Bone marrow (tissue), 2 donors: Measurements from ENCODE around the gene ALB.

Source experiments
- DNase-seq, 2 donors: peaks; one replicate each; lab custom pipeline; 2025; lab: John Stamatoyannopoulos, UW

The ALB gene

DNA sequence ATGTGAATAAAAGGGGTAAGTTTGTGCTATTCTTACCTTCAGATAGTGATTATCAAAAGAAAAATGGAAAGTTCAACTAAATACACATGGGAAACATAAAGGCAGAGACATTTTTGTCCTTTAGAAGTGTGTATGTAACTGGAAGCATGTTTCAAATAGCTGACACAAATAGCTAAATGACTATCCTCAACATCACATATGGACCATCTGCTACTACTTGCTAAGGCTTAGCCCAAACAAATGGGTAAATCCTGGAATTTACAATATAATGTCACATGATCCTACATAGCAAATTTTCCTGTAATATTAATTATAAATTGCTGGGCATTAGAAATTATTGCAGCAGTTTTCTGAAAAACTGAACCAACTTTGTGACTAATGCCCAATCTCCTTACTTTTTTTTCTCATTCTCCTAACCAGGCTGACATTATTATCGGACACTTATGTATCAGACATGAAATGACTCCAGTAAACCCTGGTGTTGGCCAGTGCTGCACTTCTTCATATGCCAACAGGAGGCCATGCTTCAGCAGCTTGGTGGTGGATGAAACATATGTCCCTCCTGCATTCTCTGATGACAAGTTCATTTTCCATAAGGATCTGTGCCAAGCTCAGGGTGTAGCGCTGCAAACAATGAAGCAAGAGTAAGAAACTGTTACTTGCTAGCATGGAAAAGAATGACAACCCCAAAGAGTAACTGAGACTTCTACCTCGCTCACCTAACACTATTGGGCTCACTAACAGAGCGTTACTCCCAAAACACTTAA is 48.1 kb downstream of the ALB start:
- DNase-seq, result no peak

DNA sequence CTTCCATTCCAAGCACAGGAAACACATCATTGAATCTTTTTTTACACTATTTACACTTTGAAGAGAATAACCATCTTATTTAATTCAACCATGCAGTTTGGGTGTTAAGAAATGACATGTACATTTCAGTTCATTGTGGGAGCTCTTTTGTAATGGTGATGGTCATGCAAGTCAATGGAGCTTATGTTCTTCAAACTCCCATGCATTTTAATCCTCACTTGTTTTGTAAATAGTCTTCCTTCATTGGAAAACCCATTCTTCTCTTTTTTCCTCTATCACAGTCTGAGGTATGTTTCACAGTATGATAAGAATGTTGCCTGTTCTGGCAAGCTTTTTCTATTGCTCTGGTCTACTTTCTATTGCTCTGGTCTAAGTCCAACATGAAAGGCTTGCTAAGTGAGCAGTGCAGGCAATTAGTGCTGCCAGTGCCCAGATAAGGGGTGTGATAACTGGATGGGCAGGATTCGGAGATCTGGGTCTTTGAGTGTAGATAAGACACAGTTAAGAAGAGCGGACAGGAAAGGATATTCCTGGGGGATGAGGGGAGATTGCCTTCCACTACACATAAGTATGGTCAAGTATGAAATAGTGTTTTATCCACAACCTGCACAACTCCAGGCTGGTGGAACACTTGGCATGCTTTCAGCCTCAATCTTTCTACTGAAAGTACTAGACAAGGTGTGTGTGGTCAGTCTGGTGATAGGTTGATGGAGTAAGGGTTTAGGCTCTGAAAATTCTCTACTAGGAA is 49.0 kb downstream of the ALB start:
- no peak for DNase-seq

DNA sequence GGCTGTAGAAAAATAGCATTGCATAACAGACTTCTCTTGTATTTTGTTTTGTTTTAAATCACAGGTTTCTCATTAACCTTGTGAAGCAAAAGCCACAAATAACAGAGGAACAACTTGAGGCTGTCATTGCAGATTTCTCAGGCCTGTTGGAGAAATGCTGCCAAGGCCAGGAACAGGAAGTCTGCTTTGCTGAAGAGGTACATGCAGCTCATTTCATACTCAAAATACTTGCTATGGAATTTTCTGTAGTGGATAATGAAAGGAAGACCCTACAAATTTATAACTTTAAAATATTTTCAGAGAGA is 49.6 kb downstream of the ALB start:
- no peak for DNase-seq

DNA sequence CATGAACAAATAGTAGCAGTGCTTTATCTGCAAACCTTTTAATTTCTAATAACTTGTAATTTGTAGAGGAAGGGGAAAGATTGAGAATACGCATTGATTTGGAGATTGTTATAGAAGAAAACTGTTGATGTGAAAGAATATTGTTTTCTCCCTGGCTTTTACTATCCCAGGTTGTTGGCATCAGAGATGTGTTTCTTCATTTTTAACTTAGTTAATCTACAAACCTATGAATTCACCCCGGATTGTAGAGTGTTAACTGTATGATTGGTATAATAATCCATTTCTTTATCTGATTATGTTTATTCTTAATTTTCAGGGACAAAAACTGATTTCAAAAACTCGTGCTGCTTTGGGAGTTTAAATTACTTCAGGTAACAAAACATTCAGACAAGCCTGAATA is 50.8 kb downstream of the ALB start:
- DNase-seq, result no peak

DNA sequence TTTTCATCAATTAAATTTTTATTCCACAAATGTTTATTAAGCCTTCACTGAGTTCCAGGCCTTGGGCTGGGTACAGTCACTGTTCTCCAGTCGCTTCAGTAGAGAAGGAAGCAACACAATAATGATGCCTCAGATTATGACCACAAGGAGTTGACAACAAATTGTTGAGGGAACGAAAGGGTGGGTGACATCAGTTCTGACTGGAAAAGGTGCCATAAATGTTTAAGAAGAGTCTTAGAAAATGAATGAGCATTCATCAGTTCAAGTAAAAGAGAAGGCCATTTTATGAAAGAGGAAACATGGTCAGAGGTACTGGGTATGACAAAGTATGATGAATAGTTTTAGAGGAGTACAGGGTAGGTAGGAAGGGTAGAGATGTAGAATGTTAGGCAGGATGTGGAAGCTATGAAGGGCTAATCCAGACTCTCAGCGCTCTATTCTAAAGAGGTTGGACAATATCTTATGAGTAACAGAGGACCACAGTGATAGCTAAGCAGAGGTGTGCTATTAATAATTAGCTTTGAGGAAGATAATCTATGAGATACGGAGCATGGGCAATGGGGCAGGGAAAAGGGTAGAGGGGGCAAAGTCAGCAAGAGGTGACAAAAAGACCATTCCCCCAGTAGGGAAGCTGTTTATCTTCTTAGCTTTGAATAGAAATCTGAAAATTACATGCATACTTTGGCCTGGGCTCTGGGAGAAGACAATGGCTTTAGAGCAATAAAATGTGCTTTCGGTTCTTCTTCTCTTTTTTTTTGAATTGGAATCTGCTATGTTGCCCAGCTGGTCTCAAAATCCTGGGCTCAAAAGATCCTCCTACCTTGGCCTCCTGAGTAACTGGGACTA is 52.3 kb downstream of the ALB start:
- no peak for DNase-seq

DNA sequence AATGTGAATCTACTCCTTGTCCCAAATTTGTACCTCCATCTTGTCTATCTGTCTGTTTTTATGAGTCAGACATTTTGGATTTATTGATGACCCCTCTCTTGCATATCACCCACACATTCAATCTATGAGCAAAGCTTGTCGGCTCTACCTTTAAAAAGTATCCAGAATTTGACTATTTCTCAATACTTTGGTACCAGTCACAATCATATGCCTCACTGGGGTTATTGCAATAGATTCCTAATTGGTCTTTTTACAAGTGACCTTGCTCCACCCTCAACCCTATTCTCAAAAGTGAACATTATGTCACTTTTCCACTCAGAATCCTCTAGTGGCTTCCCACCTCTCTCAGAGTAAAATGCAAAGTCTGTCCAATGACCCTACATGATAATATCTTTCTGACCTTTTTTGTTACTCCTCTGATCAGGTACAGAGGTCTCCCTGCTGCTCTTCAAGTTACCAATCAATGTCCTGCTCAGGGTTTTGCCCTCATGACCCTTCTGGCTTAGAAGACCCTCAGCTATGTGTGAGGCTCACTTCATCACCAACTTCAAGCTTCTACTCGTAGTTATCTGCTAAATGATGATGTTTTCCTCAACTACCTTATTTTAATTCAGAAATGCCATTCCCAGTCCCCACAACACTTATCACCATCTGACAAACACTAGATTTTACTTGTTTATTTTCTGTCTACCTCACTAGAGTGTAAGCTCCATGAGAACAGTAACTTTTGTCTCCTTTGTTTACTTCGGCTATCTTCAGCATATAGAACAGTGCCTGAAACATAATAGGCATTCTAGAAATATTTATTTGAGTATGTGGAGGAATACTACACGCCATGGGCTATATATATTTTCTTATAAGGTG is 54.3 kb downstream of the ALB start:
- no peak for DNase-seq

DNA sequence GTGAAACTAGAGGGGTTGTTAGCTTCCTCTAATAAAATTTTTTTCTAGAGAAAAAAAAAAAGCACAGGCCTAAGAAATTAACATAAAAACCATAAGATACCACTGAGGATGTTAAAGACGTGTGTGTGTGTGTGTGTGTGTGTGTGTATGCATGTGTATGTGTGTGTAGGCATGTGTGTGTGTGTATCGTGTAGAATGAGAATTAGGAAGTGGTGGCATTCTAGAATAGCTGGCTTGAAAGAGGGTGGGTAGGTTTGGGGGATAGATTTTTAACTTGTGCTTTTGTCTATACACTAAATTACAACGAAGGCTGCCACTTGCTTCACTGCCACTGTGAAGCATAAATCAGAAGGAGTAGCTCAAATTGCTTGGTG is 54.9 kb downstream of the ALB start:
- DNase-seq, result no peak

DNA sequence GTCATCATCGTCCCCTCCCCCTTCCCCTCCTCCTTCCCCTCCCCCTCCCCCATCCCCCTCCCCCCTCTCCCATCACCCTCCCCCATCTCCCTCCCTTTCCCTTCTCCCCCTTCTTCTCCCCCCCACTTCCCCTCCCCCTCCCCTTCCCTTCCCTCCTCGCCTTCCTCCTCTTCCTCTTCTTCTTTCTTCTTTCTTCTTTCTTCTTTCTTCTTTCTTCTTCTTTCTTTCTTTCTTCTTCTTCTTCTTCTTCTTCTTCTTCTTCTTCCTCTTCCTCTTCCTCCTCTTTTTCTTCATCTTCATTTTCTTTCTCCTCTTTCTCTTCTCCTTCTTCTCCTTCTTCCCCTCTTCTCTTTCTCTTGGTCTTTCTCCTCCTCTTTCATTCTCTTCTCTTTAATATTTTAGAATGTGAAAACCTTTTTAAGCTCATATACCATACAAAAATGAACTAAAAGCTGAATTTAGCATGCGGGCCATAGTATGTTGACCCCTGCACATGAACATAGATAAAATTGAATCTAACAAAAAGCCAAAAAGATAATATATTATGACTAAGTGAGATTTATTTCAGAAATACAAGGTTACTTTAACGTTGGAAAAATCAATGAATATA is 56.9 kb downstream of the ALB start:
- DNase-seq, result no peak

DNA sequence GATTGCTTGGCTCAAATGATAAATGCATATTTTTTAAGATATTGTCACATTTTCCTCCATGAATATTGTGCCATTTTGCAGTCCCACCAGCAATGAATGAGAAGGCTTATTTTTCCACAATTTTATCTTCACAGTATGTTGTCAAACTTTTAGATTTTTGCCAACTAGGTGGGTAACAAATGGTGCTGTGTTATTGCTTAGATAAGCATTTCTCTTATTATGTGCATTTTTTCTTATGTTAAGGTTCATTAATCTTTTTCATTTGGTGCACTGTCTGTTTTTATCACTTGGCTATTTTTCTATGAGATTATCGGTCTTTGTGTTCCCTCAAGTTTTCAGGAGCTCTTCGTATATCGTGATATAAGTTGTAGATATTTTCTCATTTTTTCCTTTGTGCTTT is 64.1 kb downstream of the ALB start:
- no peak for DNase-seq

DNA sequence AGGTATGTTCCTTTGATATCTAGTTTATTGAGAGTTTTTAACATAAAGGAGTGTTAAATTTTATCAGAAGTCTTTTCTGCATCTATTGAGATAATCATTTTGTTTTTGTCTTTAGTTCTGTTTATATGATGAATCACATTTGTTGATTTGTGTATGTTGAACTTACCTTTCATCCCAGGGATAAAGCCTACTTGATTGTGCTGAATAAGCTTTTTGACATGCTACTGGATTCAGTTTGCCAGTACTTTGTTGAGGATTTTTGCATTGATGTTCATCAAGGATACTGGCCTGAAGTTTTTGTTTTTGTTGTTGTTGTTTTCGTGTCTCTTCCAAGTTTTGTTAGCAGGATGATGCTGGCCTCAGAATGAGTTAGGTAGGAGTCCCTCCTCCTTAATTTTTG is 66.6 kb downstream of the ALB start:
- DNase-seq, result no peak
